Psoas muscle (tissue), 8 donors: ENCODE results near the gene EPHA1. TPM values are rescaled to one million over a fixed set of nuclear protein-coding genes. Genes with fewer than 3 reads are reported as not detected.

ENCODE experiments used
- ATAC-seq, 4 donors: fragments of 200-7000 bp; cut with Tn5 transposase; one replicate each; pipeline ENCODE4 v1.9.1; 2020; ENCODE audit warnings: moderate library complexity in 3 of 4, mild to moderate bottlenecking in 2 of 4
- DNase-seq, 2 donors: peaks; one replicate each; pipeline ENCODE4 v3.0.0-alpha.2; 2020
- H3K27ac ChIP-seq: fragments of 200-600 bp; one replicate; pipeline ENCODE4 v1.8.0; 2022
- H3K27me3 ChIP-seq, 3 donors: fragments of 200-600 bp in 1 of 3; one replicate each; pipeline versions ENCODE4 v1.6.1 to v1.8.0; 2013 to 2022; ENCODE audit warnings: low read length in 2 of 3, mild to moderate bottlenecking in 2 of 3, moderate library complexity in 1 of 3; ENCODE audit not compliant: insufficient read depth in 3 of 3
- H3K36me3 ChIP-seq, 2 donors: fragments of 200-600 bp in 1 of 2; one replicate each; pipeline versions ENCODE4 v1.6.1 to v1.8.0; 2013 to 2022; ENCODE audit warnings: low read depth in 1 of 2, mild to moderate bottlenecking in 1 of 2, moderate library complexity in 1 of 2; ENCODE audit not compliant: insufficient read depth in 1 of 2
- H3K4me1 ChIP-seq: fragments of 200-600 bp; one replicate; pipeline ENCODE4 v1.8.0; 2022
- H3K4me3 ChIP-seq: fragments of 200-600 bp; one replicate; pipeline ENCODE4 v1.8.0; 2022; ENCODE audit warnings: mild to moderate bottlenecking
- H3K9me3 ChIP-seq: fragments of 200-600 bp; one replicate; pipeline ENCODE4 v1.8.0; 2022
- CTCF ChIP-seq: fragments of 200-600 bp; IDR thresholded peaks from one replicate; pipeline ENCODE4 v1.8.0; 2022; ENCODE audit warnings: antibody characterized with exemption
- whole genome bisulfite sequencing, 3 donors: extraction: QIAGEN DNeasy Blood & Tissue Kit; methylation state at CpG; one replicate each; pipeline versions ENCODE4 v1.1.6 to v1.1.7; 2013; 5-methylcytosine and 5-hydroxymethylcytosine counted together
- intact Hi-C, 2 donors: fragments of 100-400 bp; cut with DNase I; formaldehyde crosslinking; loops; one replicate each; pipeline versions ENCODE4 v1.11.0 to v1.14.2; 2022
- polyA plus RNA-seq, 3 donors: library from polyadenylated mRNA; stranded (reverse); fragments of 200-250 nt; gene quantifications; one replicate each; pipeline ENCODE4 v1.2.3, GENCODE V29; 2013
- total RNA-seq, 4 donors: library from RNA; stranded (reverse); fragmentation: NEBNext Ultra II Directional in 2 of 4; extraction: Animal tissue kit (Norgen Biotek cat#: 25700) in 2 of 4; gene quantifications; one replicate each; pipeline versions ENCODE4 v1.2.1 to v1.2.4, GENCODE V29; 2021 to 2023
- donor health status: healthy with polysubstance abuse.
- donor health status: DM: no; HTN: no; CAD: no; lungs with moderate emphysema.
- donor health status: Bipolar disorder and iron deficiency.
- donor health status: healthy.
- donor health status: DM: yes; HTN: yes; CAD: no.
- donor health status: DM: no; HTN: no; CAD: no.
- donor health status: DM: no; HTN: no; CAD: no.
- donor health status: DM: yes; HTN: yes; CAD: no.

Gene EPHA1
- total and polyA plus RNA-seq, 7 donors: 0.07 to 0.38 (median 0.20) TPM; not detected in 3

- DNase-seq (no peak), ATAC-seq (no peak)
- intact Hi-C loops: no loop called here
- Histone ChIP-seq H3K27ac (no peak overlapping the region), H3K27me3 (peaks cover 0 to 4% (median 0%) of the 10 kb centered on the region in 3 donors), H3K36me3 (no peaks in the 10 kb centered on the region), H3K4me3 (no peak overlapping the region), H3K9me3 (no peaks in the 10 kb centered on the region), H3K4me1 (no peaks in the 10 kb centered on the region)
- TF ChIP-seq CTCF: no peak
- WGBS, 3 donors: 90 to 97% (median 91%) methylated on average over 2 of the region's 2 CpGs
Observed at GRCh38 chr7:143455491-143455890, 46.8 kb upstream of the EPHA1 start.

GRCh38 chr7:143454091-143454680 is 45.5 kb upstream of the EPHA1 start:
- Histone ChIP-seq H3K9me3 (no peaks in the 10 kb centered on the region), H3K4me1 (no peaks in the 10 kb centered on the region), H3K4me3 (no peak overlapping the region), H3K27ac (no peak overlapping the region), H3K27me3 (peaks cover 0 to 4% (median 0%) of the 10 kb centered on the region in 3 donors), H3K36me3 (no peaks in the 10 kb centered on the region)
- 17 to 37% (median 29%) methylated on average over 1 of the region's 1 CpG for WGBS, 3 donors
- TF ChIP-seq CTCF: no peak
- ATAC-seq (no peak), DNase-seq (no peak)
- intact Hi-C loops: no loop called here

DNA sequence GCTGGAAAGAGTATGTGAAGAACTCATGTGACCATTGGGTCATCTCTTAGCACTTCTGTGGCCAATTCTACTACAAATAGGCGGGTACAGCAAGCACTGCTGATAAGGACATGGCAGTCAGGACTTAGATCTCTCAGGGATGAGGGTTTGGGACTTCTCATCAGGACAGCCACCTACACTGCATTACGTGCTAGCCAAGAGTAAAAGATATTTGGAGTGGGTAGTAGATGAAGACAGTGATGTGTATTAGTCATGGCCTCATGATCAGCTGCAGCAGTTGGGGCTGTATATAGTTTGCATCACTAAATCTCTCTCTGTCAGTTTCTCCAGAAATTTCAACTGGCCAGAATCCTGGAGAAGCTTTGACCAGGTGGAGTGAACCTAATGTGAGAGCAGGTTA is 43.8 kb upstream of the EPHA1 start:
- H3K9me3 ChIP-seq: no peaks in the 10 kb centered on the region
- H3K4me1 ChIP-seq: no peaks in the 10 kb centered on the region
- intact Hi-C loops: no loop called here
- no peak overlapping the region for H3K27ac ChIP-seq
- TF ChIP-seq CTCF: no peak
- ATAC-seq (no peak), DNase-seq (no peak)
- H3K4me3 ChIP-seq: no peak overlapping the region
- 79 to 89% (median 82%) methylated on average over 2 of the region's 2 CpGs for WGBS, 3 donors
- H3K36me3 ChIP-seq: no peaks in the 10 kb centered on the region
- peaks cover 0 to 4% (median 0%) of the 10 kb centered on the region in 3 donors for H3K27me3 ChIP-seq

DNA sequence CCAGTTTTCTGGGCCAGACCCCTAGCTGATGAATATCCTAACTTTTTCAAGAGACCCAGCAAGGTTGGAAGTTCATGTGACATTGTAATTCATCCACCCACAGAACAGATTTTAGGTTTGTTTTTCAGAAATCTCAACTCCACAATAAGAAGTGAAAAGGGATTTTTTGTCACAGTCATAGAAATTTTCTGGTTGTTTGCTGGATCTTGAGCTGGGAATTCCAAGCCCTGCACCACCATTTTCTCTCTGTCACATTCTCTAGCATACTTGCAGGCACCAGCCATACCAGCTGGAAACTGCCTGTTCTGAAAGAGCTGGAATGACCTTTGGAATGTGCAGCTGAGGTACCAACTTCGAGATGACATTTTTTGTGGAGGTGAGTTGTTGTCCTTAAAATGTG is 43.1 kb upstream of the EPHA1 start:
- peaks cover 0 to 11% (median 0%) of the 10 kb centered on the region in 3 donors for H3K27me3 ChIP-seq
- no peaks in the 10 kb centered on the region for H3K36me3 ChIP-seq
- 30 to 41% (median 38%) methylated on average over 1 of the region's 1 CpG for WGBS, 3 donors
- no peaks in the 10 kb centered on the region for H3K9me3 ChIP-seq
- H3K27ac ChIP-seq: no peak overlapping the region
- no peak for TF ChIP-seq CTCF
- no peak overlapping the region for H3K4me3 ChIP-seq
- DNase-seq (no peak), ATAC-seq (no peak)
- H3K4me1 ChIP-seq: no peaks in the 10 kb centered on the region
- intact Hi-C loops: no loop called here

DNA sequence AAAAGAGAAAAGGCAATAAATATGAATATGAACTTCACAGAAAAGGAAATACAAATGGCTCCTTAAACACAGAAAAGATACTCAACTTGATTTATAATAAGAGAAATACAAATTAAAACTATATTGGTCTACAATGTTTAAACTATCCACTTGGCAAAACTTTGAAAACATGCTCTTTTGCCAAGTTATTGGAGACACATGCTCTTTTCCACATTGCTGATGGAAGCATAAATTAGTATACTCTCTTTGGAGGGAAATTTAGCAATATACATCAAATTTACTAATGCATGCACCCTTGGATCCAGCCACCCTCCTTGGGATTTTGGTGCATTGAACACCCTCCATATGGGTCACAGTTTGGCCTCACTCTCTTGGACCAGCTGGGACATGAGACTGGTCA is 42.5 kb upstream of the EPHA1 start:
- Histone ChIP-seq H3K4me1 (no peaks in the 10 kb centered on the region), H3K27ac (no peak overlapping the region), H3K36me3 (no peaks in the 10 kb centered on the region), H3K4me3 (no peak overlapping the region), H3K9me3 (no peaks in the 10 kb centered on the region), H3K27me3 (peaks cover 0 to 11% (median 0%) of the 10 kb centered on the region in 3 donors)
- ATAC-seq (no peak), DNase-seq (no peak)
- no peak for TF ChIP-seq CTCF
- intact Hi-C loops: no loop called here
